ENCODE measurements around the gene HECTD1. TPM values are rescaled to one million over a fixed set of nuclear protein-coding genes. Genes with fewer than 3 reads are reported as not detected.

The HECTD1 gene
- total RNA-seq, 3 donors from 2014 or later (not counting 1 experiment from before 2014, with no cell fraction given), result 162 to 202 (median 179) TPM

- Histone ChIP-seq H3K9me3 (ENCODE audit: control insufficient read depth, insufficient read depth, low read length) (no peaks in the 10 kb centered on the region), H3K27ac (ENCODE audit: low read length) (peak overlapping the region; percentile 100), H3K36me3 (ENCODE audit: control insufficient read depth, insufficient read depth, low read length) (peaks cover 5% of the 10 kb centered on the region), H3K4me1 (ENCODE audit: control insufficient read depth, insufficient read depth, low read length) (peaks cover 26% of the 10 kb centered on the region), H3K27me3 (ENCODE audit: control insufficient read depth, insufficient read depth, low read length) (no peaks in the 10 kb centered on the region), H3K4me3 (ENCODE audit: low read length) (peak overlapping the region; percentile 90)
- TF ChIP-seq CTCF (IDR thresholded peaks at IDR 0.05), result no peak
- under 1% methylated on average over 59 of the region's 59 CpGs for WGBS (ENCODE audit: insufficient coverage)
- ATAC-seq, result peak in 1 of 3 donors; percentile 46
- DNase-seq, result no peak
- intact Hi-C loops (cut with micrococcal nuclease), result loop anchor here (5.0 kb wide), 5 partner anchors 150 to 870 kb away; partner anchors contain the start of genes AP4S1, ARHGAP5, NUBPL and SCFD1
- Mint-ChIP-seq H3K27ac (peak overlapping the region; percentile 99), H3K27me3 (ENCODE audit: low read depth in 2 of 2) (no peaks in the 10 kb centered on the region), H3K4me3 (peak overlapping the region; percentile 88), H3K4me1 (peaks cover 43 to 57% of the 10 kb centered on the region in 2 donors), H3K9me3 (no peaks in the 10 kb centered on the region), H3K36me3 (no peaks in the 10 kb centered on the region)
Observed at GRCh38 chr14:31207287-31207754, 272 bp downstream of the HECTD1 start.

DNA sequence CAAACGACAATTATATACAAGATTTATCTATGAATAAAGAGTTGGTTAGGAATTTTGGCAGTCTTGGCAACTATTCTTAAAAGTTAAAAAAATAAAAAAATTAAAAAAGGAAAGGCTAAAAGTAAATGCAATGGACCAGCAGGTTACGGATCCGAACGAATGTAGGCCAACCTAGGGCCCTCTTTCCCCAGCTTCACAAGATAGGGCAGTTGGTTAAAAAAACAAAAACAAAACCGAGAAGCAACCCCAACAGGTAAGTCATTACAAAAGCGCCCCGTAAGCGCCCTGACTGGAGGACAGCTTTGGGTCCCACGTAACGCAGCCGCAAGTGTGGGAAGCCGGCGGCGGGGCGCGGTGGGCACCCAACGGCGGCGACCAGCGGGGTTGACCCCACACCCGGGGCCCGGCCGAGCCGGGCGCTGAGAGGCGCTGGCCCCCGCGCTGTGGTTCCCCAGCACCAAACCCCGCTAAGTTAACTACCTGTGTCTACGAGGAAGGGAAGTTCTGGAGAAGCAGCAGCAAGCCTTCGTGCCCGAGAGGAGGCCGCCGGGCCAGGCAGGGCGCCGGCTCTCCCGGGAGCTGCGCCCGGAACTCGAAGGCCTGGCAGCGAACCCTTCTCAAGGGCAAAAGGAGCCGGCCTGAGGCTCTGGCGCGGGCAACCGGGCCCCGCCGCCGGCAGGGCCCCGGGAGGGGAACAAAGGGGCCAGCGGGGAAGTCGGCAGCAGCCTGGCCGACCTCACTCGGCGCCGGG is 882 bp downstream of the HECTD1 start:
- no peak for TF ChIP-seq CTCF (IDR thresholded peaks at IDR 0.05)
- Histone ChIP-seq H3K36me3 (ENCODE audit: control insufficient read depth, insufficient read depth, low read length) (peaks cover 8% of the 10 kb centered on the region), H3K4me1 (ENCODE audit: control insufficient read depth, insufficient read depth, low read length) (peaks cover 26% of the 10 kb centered on the region), H3K27me3 (ENCODE audit: control insufficient read depth, insufficient read depth, low read length) (no peaks in the 10 kb centered on the region), H3K4me3 (ENCODE audit: low read length) (peak overlapping the region; percentile 90), H3K27ac (ENCODE audit: low read length) (peak overlapping the region; percentile 100), H3K9me3 (ENCODE audit: control insufficient read depth, insufficient read depth, low read length) (no peaks in the 10 kb centered on the region)
- Mint-ChIP-seq H3K9me3 (no peaks in the 10 kb centered on the region), H3K36me3 (no peaks in the 10 kb centered on the region), H3K27ac (peak overlapping the region; percentile 99), H3K27me3 (ENCODE audit: low read depth in 2 of 2) (no peaks in the 10 kb centered on the region), H3K4me1 (peaks cover 43 to 57% of the 10 kb centered on the region in 2 donors), H3K4me3 (peak overlapping the region; percentile 89)
- intact Hi-C loops (cut with micrococcal nuclease), result loop anchor here (5.0 kb wide), 5 partner anchors 151 to 871 kb away; partner anchors contain the start of genes AP4S1, ARHGAP5, NUBPL and SCFD1
- peak; percentile 1 to 3 (median 1) for ATAC-seq
- DNase-seq, result peak; percentile 55 to 71
- under 1% methylated on average over 54 of the region's 55 CpGs for WGBS (ENCODE audit: insufficient coverage)

- Mint-ChIP-seq H3K27me3 (ENCODE audit: low read depth in 2 of 2) (no peaks in the 10 kb centered on the region), H3K4me1 (peaks cover 43 to 56% of the 10 kb centered on the region in 2 donors), H3K4me3 (peak overlapping the region; percentile 89), H3K27ac (peak overlapping the region; percentile 99), H3K36me3 (no peaks in the 10 kb centered on the region), H3K9me3 (no peaks in the 10 kb centered on the region)
- Histone ChIP-seq H3K4me3 (ENCODE audit: low read length) (peak overlapping the region; percentile 90), H3K36me3 (ENCODE audit: control insufficient read depth, insufficient read depth, low read length) (peaks cover 14% of the 10 kb centered on the region), H3K9me3 (ENCODE audit: control insufficient read depth, insufficient read depth, low read length) (no peaks in the 10 kb centered on the region), H3K27ac (ENCODE audit: low read length) (peak overlapping the region; percentile 100), H3K4me1 (ENCODE audit: control insufficient read depth, insufficient read depth, low read length) (peaks cover 26% of the 10 kb centered on the region), H3K27me3 (ENCODE audit: control insufficient read depth, insufficient read depth, low read length) (no peaks in the 10 kb centered on the region)
- 18% methylated on average over 7 of the region's 9 CpGs for WGBS (ENCODE audit: insufficient coverage)
- DNase-seq (peak in 1 of 2 donors; percentile 40), ATAC-seq (no peak)
- TF ChIP-seq CTCF (IDR thresholded peaks at IDR 0.05), result no peak
- intact Hi-C loops (cut with micrococcal nuclease), result loop anchor here (5.0 kb wide), 5 partner anchors 151 to 871 kb away; partner anchors contain the start of genes AP4S1, ARHGAP5, NUBPL and SCFD1
Observed at GRCh38 chr14:31205681-31206535, 1.7 kb downstream of the HECTD1 start.
